Fibroblast of villous mesenchyme (primary cell): ENCODE data around the gene GPX1. TPM values are rescaled to one million over a fixed set of nuclear protein-coding genes. Genes with fewer than 3 reads are reported as not detected.

ENCODE experiments used
- DNase-seq: peaks from one replicate; pipeline ENCODE4 v3.0.0-alpha.2; 2010; ENCODE audit warnings: low read depth
- H3K4me3 ChIP-seq: 2 replicates; pipeline ENCODE4 v1.5.1; 2011; ENCODE audit warnings: low read depth, mild to moderate bottlenecking, low read length
- total RNA-seq: library from RNA; depleted of rRNA; stranded (reverse); fragments of >200 nt; gene quantifications from 2 replicates; pipeline ENCODE4 v1.2.3, GENCODE V29; 2012
- TF ChIP-seq, protein P1 (sequence below): IDR thresholded peaks from 2 replicates; pipeline ENCODE4 v1.5.1; 2012; ENCODE audit warnings: low read depth, mild to moderate bottlenecking, low read length; ENCODE audit not compliant: insufficient read depth

The GPX1 gene
- total RNA-seq, 1 donor, result 198 TPM

DNA sequence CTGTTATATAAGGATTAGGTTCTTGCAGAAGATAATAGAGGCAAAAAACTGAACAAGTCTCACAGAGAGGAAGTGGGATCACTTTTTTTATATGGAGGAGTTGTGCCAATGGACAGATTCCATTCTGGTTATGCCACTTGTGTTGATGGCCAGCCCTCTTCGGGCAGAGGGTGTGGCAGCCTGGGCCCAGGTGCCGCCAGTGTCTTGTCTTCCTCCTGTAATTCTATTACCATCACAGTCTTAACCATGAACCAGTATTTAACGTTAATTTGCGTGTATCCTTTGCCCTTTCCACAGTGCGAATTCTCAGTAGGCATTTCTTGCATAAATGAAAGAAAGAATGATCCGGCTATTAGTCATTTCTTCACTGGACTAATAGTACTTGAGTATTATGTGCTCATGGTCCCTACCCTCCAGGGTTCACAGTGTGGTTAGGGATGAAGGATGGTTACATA, 11.3 kb downstream of the GPX1 start:
- H3K4me3 ChIP-seq, result no peak overlapping the region
- DNase-seq, result no peak
- TF ChIP-seq, protein P1, sequence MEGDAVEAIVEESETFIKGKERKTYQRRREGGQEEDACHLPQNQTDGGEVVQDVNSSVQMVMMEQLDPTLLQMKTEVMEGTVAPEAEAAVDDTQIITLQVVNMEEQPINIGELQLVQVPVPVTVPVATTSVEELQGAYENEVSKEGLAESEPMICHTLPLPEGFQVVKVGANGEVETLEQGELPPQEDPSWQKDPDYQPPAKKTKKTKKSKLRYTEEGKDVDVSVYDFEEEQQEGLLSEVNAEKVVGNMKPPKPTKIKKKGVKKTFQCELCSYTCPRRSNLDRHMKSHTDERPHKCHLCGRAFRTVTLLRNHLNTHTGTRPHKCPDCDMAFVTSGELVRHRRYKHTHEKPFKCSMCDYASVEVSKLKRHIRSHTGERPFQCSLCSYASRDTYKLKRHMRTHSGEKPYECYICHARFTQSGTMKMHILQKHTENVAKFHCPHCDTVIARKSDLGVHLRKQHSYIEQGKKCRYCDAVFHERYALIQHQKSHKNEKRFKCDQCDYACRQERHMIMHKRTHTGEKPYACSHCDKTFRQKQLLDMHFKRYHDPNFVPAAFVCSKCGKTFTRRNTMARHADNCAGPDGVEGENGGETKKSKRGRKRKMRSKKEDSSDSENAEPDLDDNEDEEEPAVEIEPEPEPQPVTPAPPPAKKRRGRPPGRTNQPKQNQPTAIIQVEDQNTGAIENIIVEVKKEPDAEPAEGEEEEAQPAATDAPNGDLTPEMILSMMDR, result no peak

- no peak overlapping the region for H3K4me3 ChIP-seq
- no peak for DNase-seq
- TF ChIP-seq, protein P1, result no peak
Measured at GRCh38 chr3:49343163-49343562, 15.0 kb downstream of the GPX1 start.

- H3K4me3 ChIP-seq, result no peak overlapping the region
- DNase-seq, result no peak
- TF ChIP-seq, protein P1, result no peak
Measured at GRCh38 chr3:49341996-49342395, 16.2 kb downstream of the GPX1 start.

DNA sequence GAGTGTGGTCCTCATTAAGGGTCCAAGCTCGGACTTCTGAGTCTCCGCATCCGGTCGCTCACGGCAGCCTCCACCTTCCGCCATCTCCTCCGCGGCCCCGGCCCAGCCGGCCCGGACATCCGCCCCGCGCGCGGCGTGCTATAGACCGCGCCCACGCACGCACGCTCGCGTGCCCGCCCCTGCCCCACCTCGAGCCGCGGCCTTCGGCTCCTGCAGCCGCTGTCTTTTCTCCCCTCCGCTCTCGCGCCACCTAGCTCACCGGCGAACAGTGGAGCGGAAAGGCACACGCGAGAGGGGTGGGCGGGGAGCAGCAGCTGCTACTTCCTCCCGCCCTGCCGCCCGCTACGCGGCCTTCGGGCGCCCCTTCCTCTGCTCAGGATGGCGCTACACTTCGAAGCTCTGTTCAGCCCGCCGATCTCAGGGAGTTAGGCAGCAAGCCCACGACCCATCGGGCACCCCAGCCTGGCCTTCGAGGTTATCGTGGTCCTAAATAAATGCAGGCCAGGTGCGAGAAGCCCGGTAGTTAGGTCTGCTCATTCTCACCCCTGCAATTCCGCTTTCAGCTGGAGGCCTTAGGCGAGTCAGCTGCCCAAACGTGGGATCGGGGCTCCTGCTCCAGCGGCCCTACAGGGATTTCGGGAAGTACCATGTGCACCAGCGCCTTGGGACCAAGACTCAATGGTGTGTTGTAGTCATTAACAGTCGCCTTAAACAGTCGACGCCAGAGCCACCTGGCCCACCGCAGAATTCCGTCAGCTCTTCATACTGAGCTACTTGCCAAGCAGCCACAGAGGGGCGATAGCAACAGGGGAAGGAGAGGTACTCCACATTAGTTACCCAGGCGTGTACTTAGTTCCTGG, 18.0 kb downstream of the GPX1 start, which contains the start of gene USP4:
Gene USP4 (minus strand): TSS at position 113 of the 860 bp plus-strand sequence. CDS start 29 bp downstream, at position 84.
- TF ChIP-seq, protein P1, result peak; percentile 65

DNA sequence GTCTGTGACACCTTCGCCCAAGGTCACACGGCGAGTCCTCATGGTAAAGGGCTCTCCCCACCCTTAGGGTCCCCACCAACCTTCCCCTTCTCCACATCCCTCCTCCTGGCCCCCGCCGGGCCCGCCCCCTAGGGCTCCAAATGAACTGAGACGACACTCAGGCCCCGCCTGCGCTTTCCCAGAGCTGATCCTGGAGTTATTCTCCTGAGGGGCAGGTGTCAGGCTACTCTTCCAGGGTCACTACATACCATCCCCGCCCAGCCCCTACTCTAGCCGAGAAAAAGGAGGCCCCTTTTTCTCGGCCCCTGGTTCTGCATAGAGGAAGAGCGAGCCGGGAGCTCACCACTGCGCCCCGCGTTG, 18.6 kb downstream of the GPX1 start:
- TF ChIP-seq, protein P1, result no peak
- H3K4me3 ChIP-seq, result peak overlapping the region; percentile 89
- DNase-seq, result no peak

More for the DNA sequence above, 18.0 kb downstream of the GPX1 start, which contains the start of gene USP4:
- DNase-seq, result peak; percentile 90
- peak within 1 kb of the TSS; percentile 89 for H3K4me3 ChIP-seq

DNA sequence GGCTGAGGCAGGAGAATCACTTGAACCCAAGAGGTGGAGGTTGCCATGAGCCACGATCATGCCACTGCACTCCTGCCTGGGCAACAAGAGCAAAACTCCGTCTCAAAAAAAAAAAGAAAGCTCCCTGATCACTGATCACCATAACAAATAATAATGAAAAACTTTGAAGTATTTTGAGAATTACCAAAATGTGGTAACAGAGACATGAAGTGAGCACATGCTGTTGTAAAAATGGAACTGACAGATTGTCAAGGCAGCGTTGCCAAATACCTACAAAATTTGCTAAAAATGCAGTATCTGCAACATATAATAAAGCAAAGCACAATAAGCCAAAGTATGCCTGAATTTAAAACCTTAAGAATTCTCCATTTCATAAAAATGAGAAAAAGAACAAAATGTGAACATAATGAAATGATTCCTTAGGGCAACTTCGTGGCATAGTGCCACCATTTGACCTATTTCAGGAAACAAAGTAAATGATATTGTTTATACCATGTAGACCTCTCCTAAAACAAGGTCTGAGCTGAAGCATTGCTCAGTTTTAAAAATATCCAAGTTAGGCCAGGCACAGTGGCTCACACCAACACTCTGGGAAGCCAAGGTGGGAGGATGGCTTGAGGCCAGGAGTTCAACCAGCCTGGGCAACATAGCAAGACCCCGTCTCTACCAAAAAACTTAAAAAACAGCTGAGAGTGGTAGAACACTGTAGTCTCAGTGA, 24.1 kb downstream of the GPX1 start:
- DNase-seq, result no peak
- H3K4me3 ChIP-seq, result no peak overlapping the region
- TF ChIP-seq, protein P1, result no peak
